Cardiac septum (tissue), 1 donor: ENCODE data around the gene LHX2. TPM values are rescaled to one million over a fixed set of nuclear protein-coding genes. Genes with fewer than 3 reads are reported as not detected.

Source experiments
- total RNA-seq: library from RNA; stranded (reverse); fragmentation: NEBNext Ultra II Directional; extraction: Animal tissue kit (Norgen Biotek cat#: 25700); gene quantifications from one replicate; pipeline ENCODE4 v1.2.1, GENCODE V29; 2021
- donor health status: DM: no; HTN: no; CAD: no.

Gene LHX2
- total RNA-seq, 1 donor from 2014 or later = 0.19 TPM

Other genes starting within 250 kb of the LHX2 start
- gene DENND1A, start 81.6 kb upstream of the LHX2 start, total RNA-seq = 16.0 TPM
- gene NEK6, start 246.2 kb downstream of the LHX2 start, total RNA-seq = 11.6 TPM